GM23248 (cell line): Measurements from ENCODE around the gene MTCL3.

Experiments
- EZH2 ChIP-seq: fragments of 200-600 bp; sonication (generic); IDR thresholded peaks from 2 replicates; pipeline ENCODE4 v1.6.1; 2018; ENCODE audit warnings: antibody characterized with exemption, mild to moderate bottlenecking; ENCODE audit not compliant: insufficient read depth, poor library complexity, severe bottlenecking
- EZH2phosphoT487 ChIP-seq: fragments of 200-600 bp; sonication (generic); IDR thresholded peaks from 2 replicates; pipeline ENCODE4 v1.6.1; 2018; ENCODE audit warnings: antibody characterized with exemption, moderate library complexity, mild to moderate bottlenecking, low read depth; ENCODE audit not compliant: insufficient read depth

- TF ChIP-seq EZH2: no peak
- TF ChIP-seq EZH2phosphoT487: no peak
Measured at GRCh38 chr6:127462376-127462775, 56.8 kb downstream of the MTCL3 start.
